ENCODE data around the gene ZNF846.
"Not testable (repeated sequence)": the region's sequence is repeated elsewhere in the genome, so short reads cannot be mapped to it uniquely, and the experiment has no call there.

ZNF846 gene

DNA sequence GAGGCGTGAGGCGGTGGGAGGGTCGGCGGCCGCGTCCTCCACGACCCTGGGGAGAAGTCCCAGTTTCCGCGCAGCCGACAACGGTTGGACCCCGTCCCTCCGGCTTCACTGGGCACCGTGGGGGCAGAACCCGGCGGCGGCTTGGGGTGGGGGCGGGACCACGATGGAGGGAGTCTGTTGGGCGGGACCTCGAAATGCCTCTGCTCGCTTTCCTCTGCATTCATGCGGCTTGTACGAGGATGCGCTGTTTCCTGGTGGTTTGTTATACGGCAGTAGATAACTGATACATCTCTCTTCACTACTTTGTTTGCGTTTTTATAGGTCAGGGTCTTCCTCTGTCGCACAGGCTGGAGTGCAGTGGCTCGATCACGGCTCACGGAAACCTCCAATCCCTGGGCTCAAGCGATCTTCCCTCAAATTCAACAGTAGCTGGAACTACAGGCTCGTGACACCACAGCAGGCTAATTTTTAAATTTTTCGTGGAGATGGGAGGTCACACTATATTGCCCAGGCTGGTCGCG, 24.6 kb upstream of the ZNF846 start:
- no peaks in the 10 kb centered on the region for H3K9me3 ChIP-seq
- H3K9ac ChIP-seq, result peak overlapping the region; percentile 83
- no peaks in the 10 kb centered on the region for H3K27me3 ChIP-seq
- TF ChIP-seq Cebpa-rat (IDR thresholded peaks at IDR 0.05), result no peak
- H3K4me2 ChIP-seq, result peak overlapping the region; percentile 78
- no peaks in the 10 kb centered on the region for H4K20me1 ChIP-seq
- H3K36me3 ChIP-seq, result no peaks in the 10 kb centered on the region
- peak overlapping the region; percentile 77 for H3K4me3 ChIP-seq
- peak overlapping the region; percentile 83 for H3K27ac ChIP-seq
- H3K4me1 ChIP-seq, result peaks cover 15% of the 10 kb centered on the region

DNA sequence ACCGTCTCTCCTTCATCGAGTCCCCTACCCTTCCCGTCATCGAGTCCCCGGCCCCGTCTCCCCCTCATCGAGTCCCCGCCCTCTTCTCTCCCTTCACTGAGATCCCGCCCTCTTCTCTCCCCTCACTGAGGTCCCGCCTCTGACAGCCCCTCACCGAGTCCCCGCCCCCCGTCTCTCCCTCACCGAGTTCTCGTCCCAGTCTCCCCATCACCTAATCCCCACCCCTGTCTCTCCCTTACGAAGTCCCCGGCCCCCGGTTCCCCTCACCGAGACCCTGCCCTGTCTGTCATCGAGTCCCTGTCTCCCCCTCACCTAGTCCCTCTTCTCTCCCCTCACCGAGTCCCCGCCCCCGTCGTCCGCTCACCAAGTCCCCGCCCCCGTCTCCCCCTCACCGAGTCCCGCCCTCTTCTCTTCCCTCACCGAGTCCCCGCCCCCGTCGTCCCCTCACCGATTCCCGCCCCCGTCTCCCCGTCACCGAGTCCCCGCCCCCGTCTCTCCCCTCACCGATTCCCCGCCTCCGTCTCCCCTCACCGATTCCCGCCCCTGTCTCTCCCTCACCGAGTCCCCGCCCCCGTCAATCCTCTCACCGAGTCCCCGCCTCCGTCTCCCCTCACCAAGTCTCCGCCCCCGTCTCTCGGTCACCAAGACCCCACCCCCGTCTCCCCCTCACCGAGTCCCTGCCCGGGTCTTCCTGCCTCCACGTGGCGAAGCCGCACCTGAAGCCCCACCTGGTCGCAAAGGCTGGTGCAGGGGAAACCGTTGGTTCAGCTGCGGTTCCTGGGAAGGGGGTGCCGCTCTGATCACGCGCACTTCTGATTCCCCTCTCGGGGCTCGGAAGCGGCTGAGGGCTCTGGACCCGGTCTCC, 23.9 kb upstream of the ZNF846 start:
- Histone ChIP-seq H3K4me2 (peak overlapping the region; percentile 78), H3K4me3 (peak overlapping the region; percentile 77), H4K20me1 (no peaks in the 10 kb centered on the region), H3K27ac (peak overlapping the region; percentile 83), H3K27me3 (no peaks in the 10 kb centered on the region), H3K36me3 (no peaks in the 10 kb centered on the region), H3K9me3 (no peaks in the 10 kb centered on the region), H3K4me1 (peaks cover 15% of the 10 kb centered on the region), H3K9ac (peak overlapping the region; percentile 83)
- TF ChIP-seq Cebpa-rat (IDR thresholded peaks at IDR 0.05), result no peak

DNA sequence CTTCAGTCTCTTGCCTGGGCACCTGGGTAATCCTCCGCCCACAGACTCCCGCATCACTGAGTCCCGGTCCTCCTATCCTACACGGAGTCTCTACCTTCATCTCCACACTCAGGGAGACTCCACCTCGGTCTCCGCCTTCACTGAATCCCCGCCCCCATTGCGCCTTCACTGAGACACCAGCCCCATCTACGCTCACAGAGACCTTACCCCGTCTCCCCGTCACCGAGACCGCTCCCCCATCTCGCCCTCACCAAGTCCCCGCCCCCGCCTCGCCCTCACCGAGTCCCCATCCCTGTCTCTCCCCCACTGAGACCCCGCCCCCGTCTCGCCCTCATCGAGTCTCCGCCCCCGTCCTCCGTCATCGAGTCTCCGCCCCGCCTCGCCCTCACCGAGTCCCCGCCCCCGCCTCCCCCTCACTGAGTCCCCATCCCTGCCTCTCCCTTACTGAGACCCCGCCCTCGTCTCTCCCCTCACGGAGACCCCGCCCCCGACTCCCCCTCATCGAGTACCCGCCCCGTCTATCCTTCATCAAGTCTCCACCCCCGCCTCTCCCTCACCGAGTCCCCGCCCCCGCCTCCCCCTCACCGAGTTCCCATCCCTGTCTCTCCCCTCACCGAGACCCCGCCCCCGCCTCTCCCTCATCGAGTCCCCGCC, 23.1 kb upstream of the ZNF846 start:
- peak overlapping the region; percentile 72 for H3K4me2 ChIP-seq
- H3K27ac ChIP-seq, result no peak overlapping the region
- peaks cover 18% of the 10 kb centered on the region for H3K4me1 ChIP-seq
- no peak for TF ChIP-seq Cebpa-rat (IDR thresholded peaks at IDR 0.05)
- H3K9me3 ChIP-seq, result no peaks in the 10 kb centered on the region
- 0 out of 2 replicates have a peak overlapping the region, but pooled peaks have one; percentile 50 for H3K9ac ChIP-seq
- no peaks in the 10 kb centered on the region for H3K36me3 ChIP-seq
- no peaks in the 10 kb centered on the region for H4K20me1 ChIP-seq
- no peaks in the 10 kb centered on the region for H3K27me3 ChIP-seq
- H3K4me3 ChIP-seq, result peak overlapping the region; percentile 77

DNA sequence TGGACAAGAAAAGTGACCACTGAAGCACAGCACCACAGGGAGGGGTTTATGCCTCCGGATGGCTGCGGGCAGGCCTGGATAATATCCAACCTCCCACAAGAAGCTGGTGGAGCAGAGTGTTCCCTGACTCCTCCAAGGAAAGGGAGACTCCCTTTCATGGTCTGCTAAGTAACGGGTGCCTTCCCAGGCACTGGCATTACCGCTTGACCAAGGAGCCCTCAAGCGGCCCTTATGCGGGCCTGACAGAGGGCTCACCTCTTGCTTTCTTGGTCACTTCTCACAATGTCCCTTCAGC, 22.5 kb upstream of the ZNF846 start:
- not testable (repeated sequence) for H3K9me3 ChIP-seq, H3K27ac ChIP-seq, H3K27me3 ChIP-seq, H3K36me3 ChIP-seq, H4K20me1 ChIP-seq
- peak overlapping the region; percentile 72 for H3K4me2 ChIP-seq
- H3K9ac ChIP-seq, result 0 out of 2 replicates have a peak overlapping the region, but pooled peaks have one; percentile 6
- H3K4me3 ChIP-seq, result peak overlapping the region; percentile 66
- H3K4me1 ChIP-seq, result peaks cover 22% of the 10 kb centered on the region

DNA sequence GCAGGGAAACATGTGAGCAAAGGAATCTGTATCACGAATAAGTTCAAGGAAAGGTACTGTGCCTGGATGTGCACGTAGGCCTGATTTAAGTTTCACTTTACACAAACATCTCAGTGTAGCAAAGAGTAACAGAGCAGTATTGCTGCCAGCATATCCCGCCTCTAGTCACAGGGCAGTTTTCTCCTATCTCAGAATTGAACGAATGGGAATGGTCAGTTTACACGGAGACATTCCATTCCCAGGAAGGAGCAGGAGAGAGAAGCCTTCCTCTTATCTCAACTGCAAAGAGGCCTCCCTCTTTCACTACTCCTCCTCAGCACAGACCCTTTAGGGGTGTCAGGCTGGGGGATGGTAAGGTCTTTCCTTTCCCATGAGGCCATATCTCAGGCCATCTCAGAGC, 21.0 kb upstream of the ZNF846 start:
- not testable (repeated sequence) for H3K27ac ChIP-seq, H3K4me2 ChIP-seq, H4K20me1 ChIP-seq, H3K27me3 ChIP-seq, H3K4me3 ChIP-seq, H3K9me3 ChIP-seq, H3K36me3 ChIP-seq, H3K9ac ChIP-seq
- H3K4me1 ChIP-seq, result peaks cover 26% of the 10 kb centered on the region

DNA sequence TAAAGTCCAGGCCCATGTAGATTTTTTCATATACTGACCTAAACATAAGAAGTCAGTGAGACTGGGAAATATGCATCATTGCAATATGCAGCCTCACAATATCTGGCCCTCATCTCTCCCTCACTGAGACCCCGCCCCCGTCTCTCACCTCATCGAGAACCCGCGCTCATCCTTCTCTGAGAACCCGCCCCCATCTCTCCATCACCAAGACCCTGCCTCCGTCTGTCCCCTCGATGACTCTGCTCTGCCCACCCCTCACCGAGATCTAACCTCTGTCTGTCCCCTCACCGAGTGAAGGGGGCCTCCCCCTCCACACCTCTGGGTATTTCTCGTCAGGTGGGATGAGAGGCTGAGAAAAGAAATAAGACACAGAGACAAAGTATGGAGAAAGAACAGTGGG, 20.5 kb upstream of the ZNF846 start:
- no peak overlapping the region for H3K27ac ChIP-seq
- no peaks in the 10 kb centered on the region for H3K36me3 ChIP-seq
- no peak overlapping the region for H3K4me2 ChIP-seq
- no peak overlapping the region for H3K4me3 ChIP-seq
- no peak overlapping the region for H3K9ac ChIP-seq
- no peaks in the 10 kb centered on the region for H3K27me3 ChIP-seq
- no peak for TF ChIP-seq Cebpa-rat (IDR thresholded peaks at IDR 0.05)
- no peaks in the 10 kb centered on the region for H4K20me1 ChIP-seq
- H3K9me3 ChIP-seq, result no peaks in the 10 kb centered on the region
- H3K4me1 ChIP-seq, result peaks cover 31% of the 10 kb centered on the region

DNA sequence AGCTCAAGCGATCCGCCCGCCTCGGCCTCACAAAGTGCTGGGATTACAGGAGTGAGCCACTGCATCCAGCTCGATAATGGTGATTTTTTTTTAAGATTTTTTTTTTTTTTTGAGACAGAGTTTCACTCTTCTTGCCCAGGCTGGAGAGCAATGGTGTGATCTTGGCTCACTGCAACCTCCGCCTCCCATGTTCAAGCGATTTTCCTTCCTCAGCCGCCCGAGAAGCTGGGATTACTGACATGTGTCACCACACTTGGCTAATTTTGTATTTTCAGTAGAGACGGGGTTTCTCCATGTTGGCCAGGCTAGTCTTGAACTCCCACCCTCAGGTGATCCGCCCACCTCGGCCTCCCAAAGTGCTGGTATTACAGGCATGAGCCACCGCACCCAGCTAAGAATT, 20.1 kb upstream of the ZNF846 start:
- H3K27ac ChIP-seq, H4K20me1 ChIP-seq, H3K27me3 ChIP-seq, H3K9me3 ChIP-seq, H3K4me2 ChIP-seq, H3K36me3 ChIP-seq, H3K9ac ChIP-seq, H3K4me3 ChIP-seq: not testable (repeated sequence)
- H3K4me1 ChIP-seq, result peaks cover 31% of the 10 kb centered on the region

DNA sequence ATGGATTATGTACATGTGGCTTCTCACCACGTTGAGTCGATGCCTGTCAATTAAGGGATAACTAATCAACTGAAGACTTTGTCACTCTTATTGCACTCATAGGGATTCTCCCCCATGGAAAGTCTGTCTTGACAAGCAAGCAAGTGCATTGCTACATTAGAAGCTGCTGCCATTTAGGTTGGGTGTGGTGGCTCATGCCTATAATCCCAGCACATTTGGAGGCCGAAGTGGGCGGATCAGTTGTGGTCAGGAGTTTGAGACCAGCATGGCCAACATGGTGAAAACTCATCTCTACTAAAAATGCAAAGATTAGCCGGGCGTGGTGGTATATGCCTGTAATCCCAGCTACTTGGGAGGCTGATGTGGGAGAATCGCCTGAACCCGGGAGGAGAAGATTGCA, 18.3 kb upstream of the ZNF846 start:
- Histone ChIP-seq H3K9me3 (no peaks in the 10 kb centered on the region), H3K36me3 (no peaks in the 10 kb centered on the region), H3K4me1 (peaks cover 26% of the 10 kb centered on the region), H4K20me1 (no peaks in the 10 kb centered on the region), H3K27ac (no peak overlapping the region), H3K4me3 (0 out of 2 replicates have a peak overlapping the region, but pooled peaks have one; percentile 77), H3K4me2 (peak overlapping the region; percentile 70), H3K9ac (no peak overlapping the region; the same call in 1 of the 2 replicates), H3K27me3 (no peaks in the 10 kb centered on the region)
- no peak for TF ChIP-seq Cebpa-rat (IDR thresholded peaks at IDR 0.05)

DNA sequence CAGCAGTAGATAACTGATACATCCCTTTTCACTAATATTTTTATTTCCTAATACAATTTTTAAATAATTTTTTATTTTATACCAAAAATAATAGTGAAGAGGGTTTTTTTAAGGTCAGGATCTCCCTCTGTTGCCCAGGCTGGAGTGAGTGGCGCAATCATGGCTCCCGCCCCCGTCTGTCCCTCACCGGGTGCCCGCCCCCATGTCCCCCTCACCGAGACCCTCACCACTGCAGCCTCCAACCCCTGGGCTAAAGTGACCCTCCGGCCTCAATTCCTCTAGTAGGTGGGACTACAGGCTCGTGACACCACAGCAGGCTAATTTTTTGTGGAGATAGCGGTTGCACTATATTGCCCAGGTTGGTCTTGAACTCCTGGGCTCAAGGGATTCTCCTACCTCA, 17.8 kb upstream of the ZNF846 start:
- Histone ChIP-seq H4K20me1 (no peaks in the 10 kb centered on the region), H3K27ac (peak overlapping the region; percentile 83), H3K36me3 (no peaks in the 10 kb centered on the region), H3K4me3 (peak overlapping the region; percentile 77), H3K4me2 (peak overlapping the region; percentile 70), H3K9ac (peak overlapping the region; percentile 80), H3K9me3 (no peaks in the 10 kb centered on the region), H3K27me3 (no peaks in the 10 kb centered on the region), H3K4me1 (peaks cover 25% of the 10 kb centered on the region)
- no peak for TF ChIP-seq Cebpa-rat (IDR thresholded peaks at IDR 0.05)

All from BLaER1 (cell line).